GM12872 (cell line): Measurements from ENCODE around the gene OR5AU1.

Experiments
- TF ChIP-seq, protein P1 (sequence below): IDR thresholded peaks from 3 replicates; pipeline ENCODE4 v1.5.1; 2011; ENCODE audit warnings: low read depth, mild to moderate bottlenecking, low read length, moderate library complexity; ENCODE audit not compliant: insufficient read depth

The OR5AU1 gene

DNA sequence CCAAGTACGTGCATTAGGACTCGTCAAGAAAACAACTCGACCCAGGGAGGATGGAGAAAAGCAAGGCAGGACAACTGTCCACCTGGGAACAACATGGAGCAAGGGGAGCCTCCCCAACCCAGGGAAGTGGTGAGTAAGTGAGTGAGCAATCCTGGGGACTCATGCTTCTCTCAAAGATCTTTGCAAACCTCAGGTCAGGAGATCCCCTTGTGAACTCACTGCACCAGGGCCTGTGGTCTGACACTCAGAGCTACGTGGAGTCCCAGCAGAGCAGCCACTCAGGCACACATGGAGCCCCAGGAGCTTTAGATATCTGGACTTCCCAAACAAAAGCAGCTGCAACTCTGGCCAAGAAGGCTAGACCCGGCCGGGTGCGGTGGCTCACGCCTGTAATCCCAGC is 12.2 kb upstream of the OR5AU1 start:
- TF ChIP-seq, protein P1, sequence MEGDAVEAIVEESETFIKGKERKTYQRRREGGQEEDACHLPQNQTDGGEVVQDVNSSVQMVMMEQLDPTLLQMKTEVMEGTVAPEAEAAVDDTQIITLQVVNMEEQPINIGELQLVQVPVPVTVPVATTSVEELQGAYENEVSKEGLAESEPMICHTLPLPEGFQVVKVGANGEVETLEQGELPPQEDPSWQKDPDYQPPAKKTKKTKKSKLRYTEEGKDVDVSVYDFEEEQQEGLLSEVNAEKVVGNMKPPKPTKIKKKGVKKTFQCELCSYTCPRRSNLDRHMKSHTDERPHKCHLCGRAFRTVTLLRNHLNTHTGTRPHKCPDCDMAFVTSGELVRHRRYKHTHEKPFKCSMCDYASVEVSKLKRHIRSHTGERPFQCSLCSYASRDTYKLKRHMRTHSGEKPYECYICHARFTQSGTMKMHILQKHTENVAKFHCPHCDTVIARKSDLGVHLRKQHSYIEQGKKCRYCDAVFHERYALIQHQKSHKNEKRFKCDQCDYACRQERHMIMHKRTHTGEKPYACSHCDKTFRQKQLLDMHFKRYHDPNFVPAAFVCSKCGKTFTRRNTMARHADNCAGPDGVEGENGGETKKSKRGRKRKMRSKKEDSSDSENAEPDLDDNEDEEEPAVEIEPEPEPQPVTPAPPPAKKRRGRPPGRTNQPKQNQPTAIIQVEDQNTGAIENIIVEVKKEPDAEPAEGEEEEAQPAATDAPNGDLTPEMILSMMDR: no peak

DNA sequence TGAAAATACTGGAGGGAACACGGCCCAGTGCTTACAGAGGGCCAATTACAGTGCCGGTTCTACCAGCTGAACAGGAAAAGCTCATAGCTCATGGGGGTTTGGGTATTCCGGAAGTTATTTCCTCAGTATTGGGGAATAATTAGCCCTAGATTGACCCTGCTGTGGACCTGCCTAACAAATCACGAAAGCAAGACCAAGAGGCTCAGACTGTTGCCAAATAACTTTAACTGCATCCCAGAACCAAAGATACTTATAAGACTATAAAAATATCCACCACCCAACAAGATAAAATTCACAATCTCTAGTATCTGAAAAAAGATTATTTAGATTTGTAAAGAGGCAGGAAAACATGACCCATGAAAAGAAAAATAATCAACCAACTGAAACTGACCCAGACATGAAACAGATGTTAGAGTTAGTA is 8.0 kb upstream of the OR5AU1 start:
- TF ChIP-seq, protein P1: no peak

DNA sequence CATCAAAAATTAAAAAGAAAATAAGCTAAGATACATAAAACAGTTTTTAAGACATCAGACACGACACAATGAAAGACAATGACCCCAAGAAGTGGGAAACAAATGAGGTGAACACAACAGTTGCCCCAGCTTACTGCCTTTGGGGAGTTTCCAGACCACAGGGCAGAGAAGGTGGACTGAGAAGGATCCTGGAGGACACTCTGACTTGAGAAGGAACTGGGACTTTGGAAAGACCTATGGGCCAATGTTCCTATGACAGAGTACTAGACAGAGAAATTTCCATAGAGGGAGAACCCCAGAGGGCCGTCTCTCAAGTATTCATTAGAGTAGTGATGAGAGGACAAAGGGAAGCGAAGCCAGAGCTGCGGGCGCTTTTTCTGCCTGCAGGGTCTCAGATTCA is 6.2 kb upstream of the OR5AU1 start:
- TF ChIP-seq, protein P1: no peak

DNA sequence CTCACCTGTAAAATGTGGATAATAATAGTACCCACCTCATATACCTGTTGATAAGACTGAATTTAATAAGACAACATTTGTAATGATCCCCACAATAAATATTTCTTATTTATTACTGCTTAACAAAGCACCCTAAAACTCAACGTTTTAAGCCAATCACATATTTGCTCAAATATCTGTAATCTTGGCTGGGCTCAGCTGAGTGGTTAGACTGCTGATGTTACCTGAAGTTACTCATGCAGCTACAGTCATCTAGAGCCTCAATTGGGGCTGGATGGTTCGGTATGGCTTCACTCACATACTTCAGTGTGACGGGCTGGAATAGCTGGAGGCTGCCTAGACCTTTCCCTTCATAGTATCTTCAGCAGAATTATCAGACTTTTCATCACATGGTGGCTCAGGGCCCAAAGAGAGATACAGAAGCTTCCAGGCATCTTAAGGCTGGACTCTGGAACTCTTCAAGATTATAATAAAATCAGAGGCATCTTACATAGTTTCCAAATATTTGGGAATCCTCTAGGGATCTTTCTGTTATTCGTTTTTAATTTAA is 4.3 kb upstream of the OR5AU1 start:
- TF ChIP-seq, protein P1: no peak

DNA sequence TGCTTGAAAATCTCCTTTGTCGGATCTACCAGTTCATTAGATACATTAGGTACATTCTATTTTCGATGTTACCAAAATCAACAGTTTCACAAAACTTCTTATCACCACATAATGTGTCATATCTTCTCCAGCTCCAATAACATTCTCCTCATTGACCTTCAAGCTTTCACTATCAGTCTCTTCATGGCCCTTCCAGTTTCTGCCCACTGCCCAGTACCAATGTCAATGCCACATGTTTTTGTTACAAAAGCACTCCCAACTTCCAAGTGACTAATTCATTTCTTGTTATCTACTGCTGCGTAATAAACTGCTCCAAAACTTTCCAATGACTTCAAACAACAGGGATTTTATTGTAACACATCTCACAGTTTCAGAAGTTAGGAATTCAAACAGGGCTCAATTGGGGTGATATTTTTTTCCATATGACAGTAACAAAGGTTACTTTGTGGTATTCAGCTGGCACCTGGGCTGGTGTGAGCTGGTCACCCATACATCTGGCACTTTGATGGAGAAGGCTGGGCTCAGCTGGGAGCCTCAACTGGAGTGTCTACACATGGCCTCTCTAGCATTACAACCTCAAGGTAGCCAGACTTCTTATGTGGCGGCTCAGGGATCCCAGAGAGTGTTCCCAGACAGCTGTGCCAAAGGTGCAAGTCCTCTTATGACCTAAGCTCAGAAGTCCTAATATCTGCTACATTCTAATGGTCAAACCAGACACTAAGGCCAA is 6.1 kb downstream of the OR5AU1 start:
- TF ChIP-seq, protein P1: no peak

DNA sequence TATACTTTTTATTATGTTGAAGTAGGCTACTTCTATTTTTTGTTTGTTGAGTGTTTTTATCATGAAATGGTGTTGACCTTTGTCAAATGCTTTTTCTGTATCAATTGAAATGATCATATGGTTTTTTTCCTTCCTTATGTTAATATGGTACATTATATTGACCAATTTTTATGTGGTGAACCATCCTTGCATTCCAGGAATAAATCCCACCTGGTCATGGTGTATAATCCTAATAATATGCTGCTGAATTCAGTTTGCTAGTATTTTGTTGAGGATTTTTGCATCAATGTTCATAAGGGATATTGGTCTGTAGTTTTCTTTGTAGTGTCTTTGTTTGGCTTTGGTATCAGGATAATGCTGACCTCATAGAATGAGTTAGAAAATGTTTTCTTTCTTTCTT is 10.4 kb downstream of the OR5AU1 start:
- TF ChIP-seq, protein P1: no peak

DNA sequence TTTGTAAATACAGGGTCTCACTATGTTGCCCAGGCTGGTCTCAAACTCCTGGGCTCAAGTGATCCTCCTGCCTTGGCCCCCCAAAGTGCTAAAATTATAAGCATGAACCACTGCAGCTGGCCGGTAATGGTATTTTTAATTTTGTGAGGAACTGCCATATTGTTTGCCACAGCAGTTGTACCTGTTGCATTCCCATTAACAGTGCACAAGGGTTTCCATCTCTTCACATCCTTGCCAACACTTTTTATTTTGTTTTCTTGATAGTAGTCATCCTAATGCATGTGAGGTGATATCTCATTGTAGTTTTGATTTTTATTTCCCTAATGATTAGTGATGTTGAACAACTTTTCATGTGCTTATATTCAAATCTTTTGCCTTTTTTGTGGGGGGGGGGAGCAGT is 13.5 kb downstream of the OR5AU1 start:
- TF ChIP-seq, protein P1: no peak
